Ectodermal cell (in vitro differentiated cells): Measurements from ENCODE around the gene SOHLH2.

ENCODE experiments used
- H3K27ac ChIP-seq: 2 replicates; pipeline ENCODE4 v1.7.0; 2013; ENCODE audit warnings: mild to moderate bottlenecking, low read depth, low read length; ENCODE audit not compliant: insufficient read depth, poor library complexity, severe bottlenecking
- H3K27me3 ChIP-seq: 2 replicates; pipeline ENCODE4 v1.7.0; 2013; ENCODE audit warnings: mild to moderate bottlenecking, low read length; ENCODE audit not compliant: insufficient read depth, control insufficient read depth, poor library complexity, severe bottlenecking
- H3K36me3 ChIP-seq: one replicate; pipeline ENCODE4 v1.7.0; 2013; ENCODE audit warnings: low read length; ENCODE audit not compliant: control insufficient read depth, insufficient read depth
- H3K4me1 ChIP-seq: one replicate; pipeline ENCODE4 v1.7.0; 2013; ENCODE audit warnings: low read length; ENCODE audit not compliant: control insufficient read depth, insufficient read depth
- H3K4me3 ChIP-seq: 2 replicates; pipeline ENCODE4 v1.7.0; 2013; ENCODE audit warnings: low read depth, low read length, control low read depth; ENCODE audit not compliant: insufficient read depth
- H3K9me3 ChIP-seq: 2 replicates; pipeline ENCODE4 v1.7.0; 2013; ENCODE audit warnings: mild to moderate bottlenecking, low read length, moderate library complexity; ENCODE audit not compliant: control insufficient read depth
- WGBS, 2 experiments: methylation state at CpG; one replicate each; pipeline ENCODE4 v1.1.7; 2013; ENCODE audit warnings: missing lambda C conversion rate in 2 of 2; 5-methylcytosine and 5-hydroxymethylcytosine counted together

SOHLH2 gene

DNA sequence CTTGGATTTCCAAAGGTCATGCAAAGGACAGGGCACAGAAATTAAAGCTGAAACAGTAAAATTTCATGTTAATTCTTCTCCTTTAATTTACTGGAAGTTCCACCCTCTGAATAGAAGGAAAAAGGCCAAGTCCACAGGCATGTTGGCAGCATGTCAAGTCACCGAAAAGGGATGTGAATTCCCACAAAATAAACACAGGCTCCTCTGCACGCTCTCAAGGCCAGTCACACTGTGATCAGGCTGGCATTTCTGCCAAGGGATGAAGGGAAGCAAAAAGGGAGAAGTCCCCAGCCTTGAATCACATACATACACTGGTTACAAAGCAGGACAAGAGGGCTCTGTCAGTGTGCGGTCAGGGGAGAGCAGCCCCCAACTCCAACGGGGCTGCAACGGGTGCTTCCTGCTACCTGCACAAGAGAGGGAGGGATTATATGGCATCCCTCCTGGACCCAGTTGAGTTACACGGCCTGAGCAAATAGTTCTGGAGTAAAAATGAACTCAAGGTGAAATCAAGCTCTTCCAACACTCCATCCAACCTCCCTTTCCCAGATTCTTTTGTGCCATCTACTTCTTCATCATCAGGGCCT lies 90.0 kb downstream of the SOHLH2 start:
- Histone ChIP-seq H3K27me3 (peaks cover 14% of the 10 kb centered on the region), H3K4me3 (no peak overlapping the region), H3K36me3 (no peaks in the 10 kb centered on the region), H3K27ac (no peak overlapping the region), H3K9me3 (no peaks in the 10 kb centered on the region), H3K4me1 (no peaks in the 10 kb centered on the region)
- 76 to 88% methylated on average over 6 of the region's 6 CpGs for WGBS, 2 experiments
